Inferior parietal cortex (tissue), 1 donor: ENCODE results near the gene FIS1.
"Not testable (repeated sequence)": the region's sequence is repeated elsewhere in the genome, so short reads cannot be mapped to it uniquely, and the experiment has no call there.

Experiments used
- DNase-seq: peaks from one replicate; pipeline ENCODE4 v3.0.0-alpha.2; 2016; ENCODE audit errors: extremely low spot score

Gene FIS1

DNA sequence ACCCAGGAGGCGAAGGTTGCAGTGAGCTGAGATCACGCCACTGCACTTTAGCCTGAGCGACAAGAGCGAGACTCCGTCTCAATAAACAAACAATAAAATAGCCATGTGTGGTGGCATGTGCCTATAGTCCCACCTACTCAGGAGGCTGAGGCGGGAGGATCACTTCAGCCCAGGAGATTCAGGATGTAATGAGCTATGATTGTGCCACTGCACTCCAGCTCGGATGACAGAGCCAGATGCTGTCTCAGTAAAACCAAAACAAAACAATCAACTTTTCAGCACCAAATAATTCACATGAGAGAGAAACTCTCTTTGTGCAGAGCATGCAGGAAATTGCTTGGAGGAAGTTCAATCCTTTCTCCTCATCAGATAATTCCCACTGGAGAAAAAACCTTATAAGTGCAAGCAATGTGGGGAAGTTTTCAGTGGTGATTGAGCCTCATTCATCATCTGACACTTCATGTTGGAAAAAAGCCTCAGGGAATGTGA lies 13.4 kb upstream of the FIS1 start:
- no peak for DNase-seq

- DNase-seq = no peak
These were observed 10.9 kb upstream of the FIS1 start for GRCh38 chr7:101255796-101256195.

GRCh38 chr7:101253199-101253598 lies 8.3 kb upstream of the FIS1 start:
- not testable (repeated sequence) for DNase-seq

DNA sequence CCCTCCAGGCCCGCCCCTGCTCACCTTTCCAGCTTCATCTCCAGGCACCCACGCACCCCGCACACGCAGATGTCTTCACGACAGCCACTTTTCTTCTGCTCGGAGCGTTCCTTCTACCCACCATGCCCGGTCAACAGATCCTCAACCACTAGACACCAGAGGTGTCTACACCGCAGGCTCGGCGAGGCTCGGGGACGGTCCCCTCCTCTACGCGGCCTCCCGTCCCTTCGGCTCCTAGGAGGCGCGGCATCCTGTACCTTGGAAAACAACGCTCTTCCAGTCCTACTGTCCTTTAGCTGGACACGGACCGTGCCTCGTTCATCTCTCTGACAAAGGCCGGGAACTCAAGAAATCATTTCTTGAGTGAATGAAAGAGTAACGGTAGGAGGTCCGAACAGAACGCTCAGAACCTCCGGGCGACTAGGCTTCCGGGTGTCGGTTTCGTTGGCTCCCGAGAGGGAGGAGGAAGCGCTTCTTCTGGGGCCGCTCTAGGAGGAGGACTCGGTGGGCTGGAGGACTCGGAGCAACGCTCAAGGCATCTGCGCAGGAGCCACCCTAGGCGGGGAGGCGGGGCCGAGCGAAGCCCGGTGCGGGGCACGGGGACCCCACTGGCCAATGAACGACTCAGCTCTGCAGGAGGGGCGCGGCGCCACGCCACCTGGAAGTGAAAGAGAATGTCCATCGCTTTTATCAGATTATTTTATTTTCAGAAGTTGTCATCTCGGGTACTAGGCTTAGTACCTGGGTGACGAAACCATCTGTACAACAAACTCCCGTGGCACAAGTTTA lies 7.2 kb upstream of the FIS1 start:
- peak; percentile 97 for DNase-seq

DNA sequence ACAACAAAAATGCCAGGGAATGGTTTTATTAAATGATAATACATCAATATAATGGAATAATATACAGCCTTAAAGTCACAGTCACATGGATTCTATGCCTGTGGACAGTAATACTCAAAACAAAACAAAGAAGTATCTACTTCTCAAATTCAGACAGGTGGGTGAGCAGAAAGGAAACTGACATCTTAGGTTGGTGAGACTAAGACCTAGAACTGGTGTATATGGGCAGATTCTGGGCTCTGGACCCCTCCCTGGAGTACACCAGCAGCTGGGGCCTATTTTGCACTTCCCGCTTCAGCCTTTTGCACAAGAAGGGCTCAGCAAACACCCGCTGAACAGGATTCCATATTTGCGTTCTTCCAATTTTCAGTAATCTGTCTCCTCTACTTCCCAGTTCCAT lies 5.4 kb upstream of the FIS1 start:
- no peak for DNase-seq

GRCh38 chr7:101248276-101248675 lies 3.4 kb upstream of the FIS1 start:
- no peak for DNase-seq

- DNase-seq = no peak
These were observed 327 bp upstream of the FIS1 start for GRCh38 chr7:101245147-101245668.

DNA sequence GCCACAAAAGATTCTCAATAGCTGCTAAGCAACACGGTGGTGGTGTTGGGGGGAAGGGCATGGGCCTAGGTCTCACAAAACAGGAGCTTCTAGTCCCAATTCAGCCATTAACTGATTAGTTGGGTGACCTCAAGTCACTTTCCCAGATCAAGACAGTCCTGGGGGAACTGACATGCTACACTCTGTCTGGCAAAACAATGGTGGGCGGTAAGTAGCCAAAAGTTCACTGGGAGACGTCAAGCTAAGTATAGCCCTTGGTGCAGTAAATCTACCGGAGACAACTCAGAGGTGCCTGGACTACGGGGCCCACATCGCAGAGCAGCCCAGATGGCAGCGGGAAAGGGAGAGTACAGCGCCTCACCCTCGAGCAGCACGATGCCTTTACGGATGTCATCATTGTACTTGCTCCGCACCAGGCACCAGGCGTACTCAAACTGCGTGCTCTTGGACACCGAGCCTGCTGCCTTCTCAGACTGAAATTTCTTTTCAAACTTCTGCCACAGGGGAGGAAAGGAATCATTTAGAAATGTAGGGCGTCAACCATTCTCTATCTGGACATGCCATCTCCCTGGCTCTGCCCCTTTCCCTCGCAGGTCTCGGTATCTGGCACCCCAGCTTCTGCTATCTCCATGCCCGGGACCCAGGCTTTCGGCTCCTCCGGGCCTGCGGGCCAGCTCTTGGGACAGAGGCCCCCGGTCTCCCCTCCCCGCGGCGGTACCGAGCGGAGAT lies 1.1 kb downstream of the FIS1 start:
- DNase-seq = no peak

GRCh38 chr7:101241443-101242349 lies 3.2 kb downstream of the FIS1 start:
- DNase-seq = no peak

DNA sequence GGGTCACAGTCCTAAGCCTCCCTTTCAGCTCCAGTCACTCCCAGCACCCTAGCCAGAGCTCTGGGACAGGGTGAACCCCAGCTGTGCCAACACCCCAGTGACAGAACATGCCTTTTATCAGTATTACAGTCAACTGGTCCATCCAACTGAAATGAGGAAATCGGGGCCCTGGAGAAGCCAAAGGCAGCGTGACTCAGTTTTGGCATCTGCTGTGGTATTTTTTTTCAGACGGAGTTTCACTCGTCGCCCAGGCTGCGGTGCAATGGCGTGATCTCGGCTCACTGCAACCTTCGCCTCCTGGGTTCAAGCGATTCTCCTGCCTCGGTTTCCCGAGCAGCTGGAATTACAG lies 3.9 kb downstream of the FIS1 start:
- DNase-seq = no peak

- DNase-seq = no peak
These were observed 4.5 kb downstream of the FIS1 start for GRCh38 chr7:101240226-101241014.

DNA sequence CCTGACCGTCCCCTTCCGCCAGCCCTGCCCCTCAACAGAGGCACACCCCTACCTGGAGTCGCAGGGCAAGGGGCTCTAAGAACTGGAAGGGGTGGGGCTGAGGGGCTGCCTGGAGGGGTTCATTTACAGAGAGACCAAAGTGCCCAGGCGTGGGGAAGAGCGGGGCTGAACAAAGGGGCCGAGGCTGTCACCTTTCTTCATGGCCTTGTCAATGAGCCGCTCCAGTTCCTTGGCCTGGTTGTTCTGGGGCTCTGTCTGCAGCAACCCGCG lies 5.0 kb downstream of the FIS1 start:
- DNase-seq = no peak

GRCh38 chr7:101239191-101239950 lies 5.5 kb downstream of the FIS1 start:
- DNase-seq = no peak

GRCh38 chr7:101238226-101239182 lies 6.4 kb downstream of the FIS1 start:
- no peak for DNase-seq

- DNase-seq = no peak
These were observed 7.4 kb downstream of the FIS1 start, which contains the start of gene CLDN15 for GRCh38 chr7:101237206-101238067. CLDN15 (minus strand) TSS chr7:101237802; CDS start chr7:101237581, 221 bp downstream.

DNA sequence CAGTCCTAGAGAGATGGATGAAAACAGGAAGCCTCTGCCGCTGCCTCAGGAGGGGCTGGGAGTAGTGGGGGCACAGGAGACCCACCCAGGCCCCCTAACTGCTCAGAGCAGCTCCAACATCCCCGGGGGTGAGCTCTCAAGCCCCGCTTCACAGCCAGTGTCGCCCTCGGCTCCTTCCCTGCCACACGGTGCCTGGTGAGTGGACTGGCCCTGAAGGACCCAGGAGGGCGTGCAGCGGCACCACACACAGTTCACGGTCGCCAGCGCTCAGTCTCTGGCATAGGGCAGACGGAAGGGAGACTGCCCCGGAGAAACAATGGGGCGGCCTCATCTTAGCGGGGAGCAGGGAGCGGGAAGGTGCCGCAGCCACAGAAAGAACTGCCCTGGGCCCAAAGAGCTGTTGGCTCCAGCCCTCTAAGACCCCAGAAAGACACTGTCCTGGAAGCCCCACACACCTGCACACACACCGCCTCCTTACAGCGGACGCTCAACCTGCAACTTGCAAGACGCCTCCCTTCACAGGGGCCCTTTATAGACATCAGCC lies 8.5 kb downstream of the FIS1 start:
- DNase-seq = no peak

DNA sequence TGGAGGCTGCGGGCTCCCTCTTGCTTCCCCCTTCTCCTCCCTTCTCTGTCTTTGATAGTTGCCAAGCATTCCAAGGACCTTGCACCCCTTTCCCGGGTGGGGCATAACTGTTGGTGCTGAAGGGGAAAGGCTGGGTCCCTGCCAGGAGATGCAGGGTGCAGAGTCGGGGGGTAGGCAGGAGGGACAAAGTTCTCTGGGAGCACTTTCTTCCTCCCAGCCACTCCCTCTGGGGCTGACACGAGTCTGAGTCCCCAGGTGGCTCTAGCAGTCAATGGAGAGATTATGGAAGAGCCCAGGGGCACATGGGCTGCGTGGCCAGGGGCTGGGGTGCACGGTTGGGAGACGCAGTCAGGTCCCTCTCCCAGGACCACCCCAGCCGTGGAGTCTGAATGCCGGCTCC lies 9.4 kb downstream of the FIS1 start:
- no peak for DNase-seq

- DNase-seq = no peak
These were observed 9.8 kb downstream of the FIS1 start for GRCh38 chr7:101235050-101235449.
